Type B pancreatic cell (in vitro differentiated cells): ENCODE data around the gene OSR1. TPM values are rescaled to one million over a fixed set of nuclear protein-coding genes. Genes with fewer than 3 reads are reported as not detected.

Source experiments
- DNase-seq: peaks from one replicate; pipeline ENCODE4 v3.0.0; 2021; ENCODE audit warnings: mixed read lengths; ENCODE audit not compliant: unreplicated experiment; ENCODE audit errors: extremely low spot score
- H3K27ac Mint-ChIP-seq: 2 replicates; pipeline ENCODE4 v1.8.0; 2021; ENCODE audit warnings: mild to moderate bottlenecking, mixed read lengths
- H3K27me3 Mint-ChIP-seq: 2 replicates; pipeline ENCODE4 v1.8.0; 2021; ENCODE audit warnings: mixed read lengths
- H3K36me3 Mint-ChIP-seq: 2 replicates; pipeline ENCODE4 v1.8.0; 2021; ENCODE audit warnings: mixed read lengths
- H3K4me1 Mint-ChIP-seq: one replicate; pipeline ENCODE4 v1.8.0; 2021; ENCODE audit warnings: mixed read lengths; ENCODE audit not compliant: unreplicated experiment
- H3K4me3 Mint-ChIP-seq: 2 replicates; pipeline ENCODE4 v1.8.0; 2021; ENCODE audit warnings: mild to moderate bottlenecking, mixed read lengths
- H3K9me3 Mint-ChIP-seq: 2 replicates; pipeline ENCODE4 v1.8.0; 2021; ENCODE audit warnings: mixed read lengths
- CTCF ChIP-seq: fragments of 200-600 bp; sonication (generic); conservative IDR thresholded peaks from 2 replicates; pipeline ENCODE4 v1.5.0; 2021; ENCODE audit warnings: antibody characterized with exemption, mild to moderate bottlenecking
- total RNA-seq: library from RNA; stranded (reverse); gene quantifications from 2 replicates; pipeline ENCODE4 v1.2.1, GENCODE V29; 2021; ENCODE audit warnings: low replicate concordance

The OSR1 gene
- total RNA-seq, 1 donor from 2014 or later = 55.7 TPM

GRCh38 chr2:19329445-19329844 lies 29.0 kb downstream of the OSR1 start:
- Mint-ChIP-seq H3K27ac (no peak overlapping the region), H3K9me3 (no peaks in the 10 kb centered on the region), H3K4me1 (no peaks in the 10 kb centered on the region), H3K4me3 (no peak overlapping the region), H3K36me3 (no peaks in the 10 kb centered on the region), H3K27me3 (no peaks in the 10 kb centered on the region)
- no peak for DNase-seq
- no peak for TF ChIP-seq CTCF

GRCh38 chr2:19327496-19327895 lies 30.9 kb downstream of the OSR1 start:
- TF ChIP-seq CTCF = no peak
- no peak for DNase-seq
- Mint-ChIP-seq H3K27ac (no peak overlapping the region), H3K27me3 (no peaks in the 10 kb centered on the region), H3K4me3 (no peak overlapping the region), H3K4me1 (no peaks in the 10 kb centered on the region), H3K36me3 (no peaks in the 10 kb centered on the region), H3K9me3 (no peaks in the 10 kb centered on the region)

- DNase-seq = no peak
- Mint-ChIP-seq H3K4me3 (no peak overlapping the region), H3K36me3 (no peaks in the 10 kb centered on the region), H3K9me3 (no peaks in the 10 kb centered on the region), H3K27ac (no peak overlapping the region), H3K27me3 (no peaks in the 10 kb centered on the region), H3K4me1 (no peaks in the 10 kb centered on the region)
- TF ChIP-seq CTCF = no peak
Observed at GRCh38 chr2:19321946-19322345, 36.5 kb downstream of the OSR1 start.

GRCh38 chr2:19320813-19321212 lies 37.6 kb downstream of the OSR1 start:
- TF ChIP-seq CTCF = no peak
- H3K27me3 Mint-ChIP-seq = no peaks in the 10 kb centered on the region
- H3K4me3 Mint-ChIP-seq = no peak overlapping the region
- H3K27ac Mint-ChIP-seq = no peak overlapping the region
- no peaks in the 10 kb centered on the region for H3K36me3 Mint-ChIP-seq
- H3K4me1 Mint-ChIP-seq = no peaks in the 10 kb centered on the region
- no peaks in the 10 kb centered on the region for H3K9me3 Mint-ChIP-seq
- DNase-seq = no peak

- DNase-seq = no peak
- Mint-ChIP-seq H3K4me3 (no peak overlapping the region), H3K27ac (no peak overlapping the region), H3K9me3 (no peaks in the 10 kb centered on the region), H3K36me3 (no peaks in the 10 kb centered on the region), H3K4me1 (peaks cover under 1% of the 10 kb centered on the region), H3K27me3 (no peaks in the 10 kb centered on the region)
- TF ChIP-seq CTCF = no peak
Observed at GRCh38 chr2:19319698-19320097, 38.7 kb downstream of the OSR1 start.

GRCh38 chr2:19319064-19319463 lies 39.4 kb downstream of the OSR1 start:
- no peaks in the 10 kb centered on the region for H3K9me3 Mint-ChIP-seq
- no peak overlapping the region for H3K27ac Mint-ChIP-seq
- no peak for DNase-seq
- no peak overlapping the region for H3K4me3 Mint-ChIP-seq
- no peak for TF ChIP-seq CTCF
- H3K4me1 Mint-ChIP-seq = peaks cover 4% of the 10 kb centered on the region
- H3K27me3 Mint-ChIP-seq = no peaks in the 10 kb centered on the region
- H3K36me3 Mint-ChIP-seq = no peaks in the 10 kb centered on the region
